ENCODE measurements around the gene GBP2. TPM values are rescaled to one million over a fixed set of nuclear protein-coding genes. Genes with fewer than 3 reads are reported as not detected.

GBP2 gene, protein sequence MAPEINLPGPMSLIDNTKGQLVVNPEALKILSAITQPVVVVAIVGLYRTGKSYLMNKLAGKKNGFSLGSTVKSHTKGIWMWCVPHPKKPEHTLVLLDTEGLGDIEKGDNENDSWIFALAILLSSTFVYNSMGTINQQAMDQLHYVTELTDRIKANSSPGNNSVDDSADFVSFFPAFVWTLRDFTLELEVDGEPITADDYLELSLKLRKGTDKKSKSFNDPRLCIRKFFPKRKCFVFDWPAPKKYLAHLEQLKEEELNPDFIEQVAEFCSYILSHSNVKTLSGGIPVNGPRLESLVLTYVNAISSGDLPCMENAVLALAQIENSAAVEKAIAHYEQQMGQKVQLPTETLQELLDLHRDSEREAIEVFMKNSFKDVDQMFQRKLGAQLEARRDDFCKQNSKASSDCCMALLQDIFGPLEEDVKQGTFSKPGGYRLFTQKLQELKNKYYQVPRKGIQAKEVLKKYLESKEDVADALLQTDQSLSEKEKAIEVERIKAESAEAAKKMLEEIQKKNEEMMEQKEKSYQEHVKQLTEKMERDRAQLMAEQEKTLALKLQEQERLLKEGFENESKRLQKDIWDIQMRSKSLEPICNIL
- 5.8 and 11.2 TPM in 2 replicates for total RNA-seq

DNA sequence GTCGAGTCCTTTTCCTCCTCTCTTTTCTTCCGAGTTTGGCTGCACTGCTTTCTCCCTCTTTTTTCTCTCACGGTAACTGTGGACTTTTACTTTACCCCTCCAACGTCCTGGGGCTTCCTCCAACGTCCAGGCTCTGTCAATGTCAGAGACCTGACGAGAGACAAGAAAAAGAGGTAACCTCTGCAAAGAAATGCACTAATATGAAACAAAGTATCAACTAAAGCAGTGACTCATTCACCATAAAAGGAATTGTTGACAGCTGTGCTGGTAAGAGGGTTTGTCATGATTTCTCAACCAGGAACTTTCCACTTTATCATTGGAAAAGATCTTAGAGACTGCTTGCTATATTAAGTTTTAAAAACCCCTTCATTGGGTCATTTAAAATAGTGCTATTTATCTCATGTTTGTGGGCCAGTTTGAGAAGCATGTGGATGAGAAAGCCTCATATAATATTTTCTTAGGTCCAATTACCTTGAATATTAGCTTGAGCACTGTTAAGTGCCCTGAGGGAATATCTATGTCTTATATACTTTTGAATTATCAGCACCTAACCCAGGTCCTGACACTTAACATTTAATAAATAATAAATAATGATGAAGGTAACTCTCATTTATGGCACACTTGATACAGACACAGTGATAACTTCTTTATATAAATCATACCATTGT, at the start of gene GBP2:
TSS of gene GBP2 (minus strand) at position 202 of the 668 bp plus-strand sequence. CDS start 4,148 bp downstream, outside the sequence.

DNA sequence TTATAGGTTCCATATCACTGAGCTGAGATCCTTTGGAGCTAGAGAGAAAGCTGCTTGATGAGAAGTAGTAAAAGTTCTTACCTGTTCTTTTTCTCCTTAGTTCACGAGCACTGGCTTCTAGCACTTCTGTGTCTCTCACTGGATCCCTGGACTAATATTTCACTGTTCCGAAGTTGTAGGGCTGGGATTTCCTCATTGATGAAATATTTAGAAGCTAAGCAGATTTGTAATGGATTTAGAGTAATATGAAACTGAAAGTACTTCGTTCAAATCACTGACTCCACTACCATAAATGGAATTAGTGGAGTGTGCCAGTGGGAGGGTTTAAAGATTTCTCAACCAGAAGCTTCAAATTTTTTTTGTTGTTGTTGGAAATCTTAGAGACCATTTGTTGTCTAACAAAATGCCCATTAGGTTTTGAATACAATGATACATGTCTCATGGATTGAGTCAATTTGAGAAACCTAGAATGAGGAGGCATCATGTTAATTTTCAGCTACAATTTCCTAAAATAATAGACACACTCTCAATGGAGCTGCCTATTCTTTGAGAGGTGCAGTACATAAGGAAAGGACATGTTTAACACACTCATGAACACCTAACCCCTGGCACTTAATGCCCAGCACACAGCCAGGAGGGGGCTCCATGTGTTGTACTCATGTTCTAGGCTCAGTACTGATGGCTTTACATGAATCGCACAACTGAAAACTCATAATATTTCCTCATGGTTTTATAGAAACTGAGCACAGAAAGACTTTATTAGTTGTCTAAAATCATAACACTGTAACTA, 60.6 kb downstream of the GBP2 start, which contains the start of gene GBP1:
TSS of gene GBP1 (minus strand) at position 130 of the 790 bp plus-strand sequence. CDS start 1,974 bp downstream, outside the sequence.

Other genes starting within 250 kb of the GBP2 start
- gene GTF2B, start 234.5 kb downstream of the GBP2 start, total RNA-seq, result 28.2 and 40.8 TPM in 2 replicates
- 29.5 and 37.6 TPM in 2 replicates for gene KYAT3, start 133.5 kb downstream of the GBP2 start, total RNA-seq
- gene RBMXL1, start 133.5 kb downstream of the GBP2 start, total RNA-seq, result 10.2 and 16.2 TPM in 2 replicates
- gene GBP3, start 103.2 kb downstream of the GBP2 start, total RNA-seq, result 23.7 and 25.6 TPM in 2 replicates
- gene GBP1, start 60.9 kb downstream of the GBP2 start, total RNA-seq, result 22.9 and 38.1 TPM in 2 replicates
- gene GBP7, start 49.9 kb upstream of the GBP2 start, total RNA-seq, result not detected in 2 replicates
- gene GBP4, start 72.8 kb upstream of the GBP2 start, total RNA-seq, result 1.0 TPM in 1 of 2 replicates, not detected in the other
- gene GBP5, start 146.7 kb upstream of the GBP2 start, total RNA-seq, result not detected in 2 replicates
- gene GBP6, start 237.9 kb upstream of the GBP2 start, total RNA-seq, result 0.52 TPM in 1 of 2 replicates, not detected in the other